ENCODE results near the gene CERS6.

DNA sequence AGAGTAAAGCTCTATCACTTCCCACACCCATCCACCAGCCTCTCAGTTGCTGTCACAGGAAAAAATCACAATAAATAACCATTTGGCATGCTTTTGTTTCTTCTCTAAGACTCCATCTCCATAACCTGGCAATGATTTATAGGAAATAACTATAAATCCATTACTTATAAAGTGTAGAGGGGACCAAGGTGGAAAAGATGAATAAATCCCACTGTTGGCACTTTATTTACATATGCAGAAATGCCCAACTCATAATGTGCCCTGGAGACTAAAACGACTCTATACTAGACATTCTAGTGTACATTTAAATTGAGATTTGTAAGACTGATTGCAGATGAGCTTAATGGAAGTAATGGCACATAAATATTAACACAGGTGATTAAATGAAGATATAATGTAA, 338.9 kb downstream of the CERS6 start:
- TF ChIP-seq EZH2 (IDR thresholded peaks at IDR 0.05; ENCODE audit: insufficient read depth, poor library complexity, severe bottlenecking), result no peak
- TF ChIP-seq EZH2phosphoT487 (IDR thresholded peaks at IDR 0.05; ENCODE audit: insufficient read depth, low read depth), result no peak
